Measurements from ENCODE around the gene ROR1.

The ROR1 gene

GRCh38 chr1:64047549-64047996, 273.8 kb downstream of the ROR1 start:
- no peak for DNase-seq (ENCODE audit: low read depth)
- H3K4me3 ChIP-seq (ENCODE audit: low read depth, low read length), result no peak overlapping the region
- TF ChIP-seq POLR2A (IDR thresholded peaks at IDR 0.05; ENCODE audit: extremely low read depth, insufficient read length) (no peak), MAX (IDR thresholded peaks at IDR 0.05; ENCODE audit: low read depth, low read length) (no peak), MYC (IDR thresholded peaks at IDR 0.05; ENCODE audit: low read depth, low read length) (no peak)
- TF ChIP-seq, protein P1, sequence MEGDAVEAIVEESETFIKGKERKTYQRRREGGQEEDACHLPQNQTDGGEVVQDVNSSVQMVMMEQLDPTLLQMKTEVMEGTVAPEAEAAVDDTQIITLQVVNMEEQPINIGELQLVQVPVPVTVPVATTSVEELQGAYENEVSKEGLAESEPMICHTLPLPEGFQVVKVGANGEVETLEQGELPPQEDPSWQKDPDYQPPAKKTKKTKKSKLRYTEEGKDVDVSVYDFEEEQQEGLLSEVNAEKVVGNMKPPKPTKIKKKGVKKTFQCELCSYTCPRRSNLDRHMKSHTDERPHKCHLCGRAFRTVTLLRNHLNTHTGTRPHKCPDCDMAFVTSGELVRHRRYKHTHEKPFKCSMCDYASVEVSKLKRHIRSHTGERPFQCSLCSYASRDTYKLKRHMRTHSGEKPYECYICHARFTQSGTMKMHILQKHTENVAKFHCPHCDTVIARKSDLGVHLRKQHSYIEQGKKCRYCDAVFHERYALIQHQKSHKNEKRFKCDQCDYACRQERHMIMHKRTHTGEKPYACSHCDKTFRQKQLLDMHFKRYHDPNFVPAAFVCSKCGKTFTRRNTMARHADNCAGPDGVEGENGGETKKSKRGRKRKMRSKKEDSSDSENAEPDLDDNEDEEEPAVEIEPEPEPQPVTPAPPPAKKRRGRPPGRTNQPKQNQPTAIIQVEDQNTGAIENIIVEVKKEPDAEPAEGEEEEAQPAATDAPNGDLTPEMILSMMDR (IDR thresholded peaks at IDR 0.05; ENCODE audit: low read depth, low read length), result no peak

DNA sequence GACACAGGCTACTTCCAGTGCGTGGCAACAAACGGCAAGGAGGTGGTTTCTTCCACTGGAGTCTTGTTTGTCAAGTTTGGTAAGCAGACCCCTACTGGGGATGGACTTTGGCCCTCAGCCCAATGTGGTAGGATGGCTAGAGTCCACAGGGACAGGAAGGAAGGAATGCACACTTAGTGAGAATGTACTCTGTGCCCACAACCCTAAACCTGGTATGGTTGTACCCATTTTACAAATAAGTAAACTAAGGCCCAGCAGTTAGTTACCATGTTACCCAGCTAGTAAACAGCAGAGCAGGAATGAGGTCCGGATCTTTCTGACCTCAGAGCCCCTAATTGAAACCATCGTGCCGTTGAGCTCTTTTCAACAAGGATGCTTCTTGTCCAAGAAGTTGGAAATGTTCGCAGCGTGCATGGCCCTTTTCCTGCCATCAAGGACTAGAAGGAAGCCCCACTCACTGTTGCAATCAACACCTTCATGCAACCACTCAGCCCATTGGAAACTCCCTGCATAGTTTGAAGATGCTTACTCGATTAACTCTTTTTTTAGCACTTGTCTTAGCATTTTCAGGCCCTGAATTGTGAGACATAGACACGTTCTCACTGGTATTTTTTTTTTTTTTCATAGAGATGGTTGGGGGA, 276.2 kb downstream of the ROR1 start:
- TF ChIP-seq POLR2A (IDR thresholded peaks at IDR 0.05; ENCODE audit: extremely low read depth, insufficient read length), result no peak
- TF ChIP-seq MAX (IDR thresholded peaks at IDR 0.05; ENCODE audit: low read depth, low read length), result no peak
- TF ChIP-seq, protein P1 (IDR thresholded peaks at IDR 0.05; ENCODE audit: low read depth, low read length), result no peak
- no peak for TF ChIP-seq MYC (IDR thresholded peaks at IDR 0.05; ENCODE audit: low read depth, low read length)
- DNase-seq (ENCODE audit: low read depth), result no peak
- H3K4me3 ChIP-seq (ENCODE audit: low read depth, low read length), result no peak overlapping the region

- TF ChIP-seq, protein P1 (IDR thresholded peaks at IDR 0.05; ENCODE audit: low read depth, low read length), result no peak
- no peak for TF ChIP-seq POLR2A (IDR thresholded peaks at IDR 0.05; ENCODE audit: extremely low read depth, insufficient read length)
- no peak for TF ChIP-seq MAX (IDR thresholded peaks at IDR 0.05; ENCODE audit: low read depth, low read length)
- no peak for TF ChIP-seq MYC (IDR thresholded peaks at IDR 0.05; ENCODE audit: low read depth, low read length)
- H3K4me3 ChIP-seq (ENCODE audit: low read depth, low read length), result no peak overlapping the region
- no peak for DNase-seq (ENCODE audit: low read depth)
Measured at GRCh38 chr1:64050601-64051000, 276.8 kb downstream of the ROR1 start.

DNA sequence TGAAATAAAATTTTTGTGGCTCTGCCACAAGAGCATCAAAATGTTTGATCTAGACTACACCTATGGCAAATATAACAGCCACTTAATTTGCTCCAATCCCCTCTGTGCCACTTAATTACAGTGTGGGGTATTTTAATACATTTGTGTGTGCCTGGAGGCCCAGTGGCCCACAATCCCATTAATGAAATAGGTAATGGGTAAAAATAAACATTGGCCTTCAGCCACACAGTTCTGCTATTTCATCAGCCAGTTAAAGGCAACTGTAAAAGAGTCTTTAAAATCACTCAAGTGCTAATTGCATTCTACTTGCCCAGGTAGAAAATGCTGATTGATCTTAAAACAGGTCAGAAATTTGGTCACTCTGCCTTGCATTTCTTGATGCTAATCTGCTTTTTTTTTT, 278.0 kb downstream of the ROR1 start:
- H3K4me3 ChIP-seq (ENCODE audit: low read depth, low read length), result no peak overlapping the region
- TF ChIP-seq, protein P1 (IDR thresholded peaks at IDR 0.05; ENCODE audit: low read depth, low read length), result no peak
- TF ChIP-seq MYC (IDR thresholded peaks at IDR 0.05; ENCODE audit: low read depth, low read length) (no peak), POLR2A (IDR thresholded peaks at IDR 0.05; ENCODE audit: extremely low read depth, insufficient read length) (no peak), MAX (IDR thresholded peaks at IDR 0.05; ENCODE audit: low read depth, low read length) (no peak)
- no peak for DNase-seq (ENCODE audit: low read depth)

DNA sequence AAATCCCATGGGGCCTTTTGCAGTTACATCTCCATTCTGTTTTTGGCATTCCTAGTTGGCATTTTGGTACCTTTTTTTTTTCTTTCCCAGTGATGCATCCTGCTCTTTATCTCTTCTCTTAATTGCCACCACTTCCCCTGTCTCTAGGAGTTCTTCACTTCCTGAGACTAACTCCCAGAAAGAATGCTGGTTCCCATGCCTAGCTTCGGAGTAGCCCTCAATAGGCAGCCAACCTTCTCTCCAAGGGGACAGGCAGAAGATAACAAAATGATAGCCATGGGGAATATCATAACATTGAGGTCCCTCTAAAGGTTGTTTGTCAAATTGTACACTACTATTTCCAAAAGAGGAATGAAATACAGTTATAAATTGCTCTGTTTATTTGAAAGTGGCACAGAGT, 279.0 kb downstream of the ROR1 start:
- DNase-seq (ENCODE audit: low read depth), result no peak
- H3K4me3 ChIP-seq (ENCODE audit: low read depth, low read length), result no peak overlapping the region
- TF ChIP-seq, protein P1 (IDR thresholded peaks at IDR 0.05; ENCODE audit: low read depth, low read length), result no peak
- no peak for TF ChIP-seq POLR2A (IDR thresholded peaks at IDR 0.05; ENCODE audit: extremely low read depth, insufficient read length)
- TF ChIP-seq MYC (IDR thresholded peaks at IDR 0.05; ENCODE audit: low read depth, low read length), result no peak
- TF ChIP-seq MAX (IDR thresholded peaks at IDR 0.05; ENCODE audit: low read depth, low read length), result no peak
